ENCODE results near the gene AGPAT1. TPM values are rescaled to one million over a fixed set of nuclear protein-coding genes. Genes with fewer than 3 reads are reported as not detected.

The AGPAT1 gene
- total RNA-seq, 1 experiment from 2014 or later, result 55.6 TPM

DNA sequence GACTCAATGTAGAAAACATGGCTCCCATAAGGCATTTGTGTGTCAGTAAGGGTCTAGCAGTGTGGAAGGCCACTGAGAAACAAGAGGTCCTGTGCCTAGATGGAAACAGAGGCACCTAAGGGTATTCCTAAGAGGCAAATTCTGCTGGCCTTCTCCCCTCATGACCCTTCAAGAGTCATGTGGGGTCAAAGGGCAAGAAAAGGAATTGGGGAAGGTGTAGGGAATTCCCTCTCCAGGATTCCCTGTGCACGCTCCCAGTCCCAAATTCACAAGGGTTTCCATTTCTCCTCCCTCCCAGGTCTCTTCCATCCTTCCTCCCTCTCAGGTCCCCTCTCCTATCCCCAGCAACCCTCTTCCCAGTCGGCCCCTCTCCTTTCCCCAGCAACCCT is 568 bp downstream of the AGPAT1 start:
- ATAC-seq (no peak), DNase-seq (ENCODE audit: low read depth, low spot score) (no peak)
- intact Hi-C loops (cut with micrococcal nuclease), result no loop called here
- no peak overlapping the region for H2AFZ ChIP-seq (ENCODE audit: low read depth, low read length, poor library complexity, severe bottlenecking)
- ChIA-PET CTCF (no interaction called here), POLR2A (no interaction called here), RAD21 (ENCODE audit: low non-redundant PET in 1 of 2, low total read pairs in 2 of 2, uncharacterized antibody in 2 of 2, unreplicated experiment in 2 of 2) (no interaction called here)
- H3K4me1 ChIP-seq (ENCODE audit: control insufficient read depth in 1 of 2, insufficient read depth in 2 of 2, low read length in 2 of 2), result peaks cover 24 to 52% of the 10 kb centered on the region in 2 experiments
- no peaks in the 10 kb centered on the region for H3K9me2 ChIP-seq (ENCODE audit: insufficient read depth)
- TSS peak; percentile 63 for BruUV-seq (replicated peaks)
- H3K4me3 ChIP-seq (replicated peaks in 1 of 2; ENCODE audit: low read depth in 1 of 2, low read length in 2 of 2), result peak overlapping the region; percentile 93 to 98
- H3K79me2 ChIP-seq (ENCODE audit: insufficient read depth, low read length), result peaks cover 24% of the 10 kb centered on the region
- peak overlapping the region; percentile 97 for H3K4me2 ChIP-seq (ENCODE audit: low read length)
- H4K20me1 ChIP-seq (ENCODE audit: insufficient read depth), result no peaks in the 10 kb centered on the region
- peaks cover 0 to 4% of the 10 kb centered on the region in 2 experiments; a peak in 1 of 4 replicates for H3K36me3 ChIP-seq (ENCODE audit: control insufficient read depth in 1 of 2, insufficient read depth in 2 of 2, low read length in 2 of 2)
- no peaks in the 10 kb centered on the region for H3K27me3 ChIP-seq (ENCODE audit: insufficient read depth, low read length)
- no peak for TF ChIP-seq SIN3A (IDR thresholded peaks at IDR 0.05; ENCODE audit: low read depth)
- no peak for TF ChIP-seq ZNF274 (IDR thresholded peaks at IDR 0.05; ENCODE audit: low read depth, low read length)
- no peak for TF ChIP-seq CEBPB (IDR thresholded peaks at IDR 0.05; ENCODE audit: low read depth)
- TF ChIP-seq POLR2A (IDR thresholded peaks at IDR 0.05; ENCODE audit: borderline replicate concordance, extremely low read depth, insufficient read depth, insufficient read length), result no peak
- no peak for TF ChIP-seq EZH2phosphoT487 (IDR thresholded peaks at IDR 0.05; ENCODE audit: borderline replicate concordance)
- TF ChIP-seq, protein P1, sequence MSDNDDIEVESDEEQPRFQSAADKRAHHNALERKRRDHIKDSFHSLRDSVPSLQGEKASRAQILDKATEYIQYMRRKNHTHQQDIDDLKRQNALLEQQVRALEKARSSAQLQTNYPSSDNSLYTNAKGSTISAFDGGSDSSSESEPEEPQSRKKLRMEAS (IDR thresholded peaks at IDR 0.05), result no peak
- TF ChIP-seq CBX3 (IDR thresholded peaks at IDR 0.05; ENCODE audit: low read depth), result no peak
- no peak for TF ChIP-seq SP1 (IDR thresholded peaks at IDR 0.05; ENCODE audit: low read depth)
- no peak for TF ChIP-seq YY1 (IDR thresholded peaks at IDR 0.05; ENCODE audit: extremely low read depth, insufficient replicate concordance, low read depth, low read length)
- TF ChIP-seq ATF3 (IDR thresholded peaks at IDR 0.05), result no peak
- TF ChIP-seq ZBTB33 (IDR thresholded peaks at IDR 0.05; ENCODE audit: extremely low read depth, insufficient replicate concordance, low read length), result no peak
- no peak for TF ChIP-seq EZH2 (IDR thresholded peaks at IDR 0.05)
- no peaks in the 10 kb centered on the region for H3K9me3 ChIP-seq (ENCODE audit: control insufficient read depth in 1 of 2, insufficient read depth in 1 of 2, low read depth in 1 of 2, low read length in 2 of 2)
- H3K9ac ChIP-seq (ENCODE audit: low read length), result peak overlapping the region; percentile 90
- H3K27ac ChIP-seq (ENCODE audit: low read depth, low read length), result peak overlapping the region; percentile 76

Data from HCT116 (cell line).